HL-60/S4 treated with retinoic acid at 250 ng/mL for 4 days and 3 days (cell line): ENCODE measurements around the gene ANKMY1.

Experiments
- in situ Hi-C: fragments of 300-500 bp; cut with MboI; formaldehyde crosslinking; loops from 2 replicates; pipeline ENCODE4 v1.7.0; 2022; ENCODE audit warnings: low sequenced_read_pairs

ANKMY1 gene

DNA sequence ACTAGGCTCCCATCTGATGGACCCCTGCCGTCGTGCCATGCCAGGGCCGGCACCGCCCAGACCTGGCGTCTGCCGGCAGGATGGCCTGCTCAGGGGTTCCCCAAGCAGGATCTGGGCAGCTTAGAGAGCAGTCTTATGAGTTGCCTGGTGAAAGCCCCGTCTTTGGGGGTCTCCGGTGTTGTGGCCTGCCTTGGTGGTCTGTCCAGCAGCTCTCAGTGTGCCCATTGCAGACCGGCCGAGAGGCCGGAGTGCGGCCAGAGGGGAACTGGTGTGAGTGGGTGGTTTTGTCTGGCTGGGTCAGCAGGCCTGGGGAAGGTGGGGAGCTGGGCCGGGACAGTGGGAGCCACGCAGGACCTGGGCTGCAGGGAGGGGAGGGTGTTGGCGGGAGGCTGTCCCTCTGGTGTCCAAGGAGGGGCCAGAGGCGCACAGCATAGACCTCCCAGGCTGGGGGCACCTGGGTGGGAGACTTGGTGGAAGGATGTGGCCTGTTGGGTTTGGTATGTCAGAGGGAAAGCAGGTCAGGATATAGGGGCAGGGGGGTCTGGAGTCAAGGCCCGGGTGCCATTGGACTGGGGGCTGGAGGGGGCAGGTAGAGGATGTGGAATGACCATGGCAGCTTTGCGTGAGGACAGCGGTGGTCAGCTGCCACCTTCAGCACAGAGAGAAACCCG, 105.9 kb downstream of the ANKMY1 start:
- in situ Hi-C loops, result no loop called here

DNA sequence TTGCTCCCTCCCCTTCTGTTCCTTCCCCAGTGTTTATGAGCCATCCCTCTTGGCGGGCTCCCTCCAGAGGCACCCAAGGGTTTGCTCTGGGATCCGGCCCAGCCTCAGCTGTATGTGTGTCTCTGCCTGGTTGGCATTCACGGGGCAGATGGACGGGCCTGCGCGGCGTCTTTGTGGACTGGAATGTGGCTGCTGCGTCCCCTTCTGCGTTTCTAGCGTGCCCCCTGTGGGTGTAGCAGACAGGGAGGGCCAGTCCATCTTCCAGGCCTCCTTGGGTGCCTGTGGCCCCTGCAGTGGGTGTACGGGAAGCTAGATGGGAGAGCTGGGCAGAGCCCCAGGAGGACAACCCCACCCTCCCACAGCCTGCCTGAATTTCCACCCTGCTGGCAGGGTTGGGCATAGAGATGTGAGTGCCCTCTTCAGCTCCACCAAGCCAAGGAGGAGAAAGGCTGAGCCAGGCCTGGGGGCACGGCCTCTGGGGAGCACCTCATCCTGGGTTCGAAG, 106.6 kb downstream of the ANKMY1 start:
- in situ Hi-C loops, result no loop called here

DNA sequence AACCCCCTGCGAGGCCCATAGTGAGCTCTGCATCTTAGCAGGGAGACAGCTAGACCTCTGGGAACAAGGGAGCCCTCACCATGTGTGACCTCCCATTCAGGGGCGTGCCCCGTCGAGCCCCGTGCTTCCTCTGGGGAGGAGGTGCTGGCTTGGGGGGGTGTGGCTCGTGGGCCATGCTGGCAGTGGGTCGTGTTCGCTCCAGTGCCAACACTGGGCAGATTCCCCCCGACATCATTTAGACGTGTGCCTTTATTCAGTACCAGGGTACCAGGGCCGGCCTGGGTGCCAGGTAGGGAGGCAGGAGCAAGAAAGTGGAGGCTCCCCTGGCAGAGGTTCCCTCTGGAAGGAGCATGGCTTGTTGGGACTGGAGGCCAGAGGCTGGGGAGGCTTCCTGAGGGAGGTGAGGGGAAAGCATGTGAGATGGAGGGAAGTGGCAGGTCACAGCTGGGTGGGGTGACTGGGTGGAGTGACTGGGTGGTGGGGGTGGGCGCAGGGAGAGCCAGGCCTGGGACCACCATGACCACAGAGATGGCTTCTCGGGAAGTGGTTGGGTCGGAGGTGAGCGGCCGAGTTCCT, 107.2 kb downstream of the ANKMY1 start:
- in situ Hi-C loops, result no loop called here

DNA sequence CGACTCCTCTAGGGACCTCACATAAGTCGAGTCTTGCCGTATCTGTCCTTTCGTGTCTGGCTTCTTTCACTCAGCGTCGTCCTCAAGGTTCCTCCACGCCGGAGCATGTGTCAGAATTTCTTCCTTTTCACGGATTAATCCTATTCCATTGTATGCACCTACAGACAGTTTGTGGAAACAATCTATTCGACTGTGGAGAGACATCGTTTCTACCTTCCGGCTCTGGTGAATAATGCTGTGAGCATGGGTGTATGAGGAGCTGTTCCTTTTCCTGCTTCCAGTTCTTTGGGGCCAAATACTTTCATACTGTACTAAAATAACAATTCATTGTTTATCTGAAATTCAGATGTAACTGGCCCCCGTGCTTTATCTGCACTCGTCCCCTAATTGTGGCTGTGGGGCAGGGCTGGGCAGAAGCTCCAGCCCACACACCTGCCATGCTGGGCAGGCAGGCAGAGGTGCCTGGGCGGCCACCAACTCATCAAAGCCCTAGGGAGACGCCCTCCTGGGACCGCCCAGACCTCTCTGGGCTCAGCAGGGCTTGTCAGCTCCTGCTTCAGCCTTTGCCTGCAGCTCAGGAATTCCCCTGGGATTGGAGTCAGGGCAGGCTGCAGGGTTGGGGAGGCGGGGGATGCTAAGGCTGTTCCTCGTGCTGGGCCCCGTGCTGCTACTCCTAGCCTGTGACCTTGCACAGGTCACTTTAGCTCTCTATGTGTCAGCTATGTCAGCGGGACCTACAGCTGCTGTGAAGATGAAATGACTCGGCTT, 107.8 kb downstream of the ANKMY1 start:
- in situ Hi-C loops, result no loop called here

DNA sequence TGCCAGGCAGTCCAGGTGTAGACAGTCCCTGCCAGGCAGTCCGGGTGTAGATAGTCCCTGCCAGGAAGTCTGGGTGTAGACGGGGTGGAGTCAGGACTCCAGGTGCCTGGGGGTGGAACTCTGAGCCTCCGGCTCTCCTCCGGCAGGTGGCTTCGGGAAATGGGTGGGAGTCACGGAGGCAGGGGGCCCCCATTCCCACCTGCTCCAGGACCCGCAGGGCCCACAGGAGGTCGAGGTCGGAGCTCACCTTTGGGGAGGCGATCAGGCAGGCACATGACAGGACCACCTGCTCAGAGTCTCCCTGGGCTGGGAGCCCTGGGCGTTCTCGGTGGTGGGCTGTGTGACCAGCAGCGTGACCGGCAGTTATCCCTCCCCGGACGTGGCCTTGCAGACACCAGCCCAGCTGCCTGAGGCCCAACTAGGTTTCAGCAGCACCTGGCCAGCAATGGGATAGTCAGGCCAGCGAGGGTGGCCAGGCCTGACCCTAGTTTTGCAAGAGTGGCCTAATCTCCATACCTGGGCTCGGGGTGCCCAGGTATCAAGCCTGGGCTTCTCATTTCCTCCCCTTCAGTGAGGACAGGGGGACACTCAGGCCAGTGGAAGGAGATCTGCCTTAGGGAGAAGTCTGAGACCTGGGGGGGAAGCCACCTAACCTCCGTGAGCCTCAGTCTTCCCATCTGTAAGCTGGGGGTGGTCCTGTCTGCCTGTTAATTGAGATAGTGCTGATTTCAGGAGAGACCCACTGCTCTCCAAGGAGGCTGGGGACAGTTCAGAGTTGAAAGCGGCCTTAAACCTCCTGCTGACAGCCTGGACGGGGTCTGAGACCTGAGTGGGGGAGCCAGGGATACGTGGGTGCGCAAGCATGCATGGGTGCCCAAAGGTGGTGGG, 109.2 kb downstream of the ANKMY1 start:
- in situ Hi-C loops, result no loop called here

DNA sequence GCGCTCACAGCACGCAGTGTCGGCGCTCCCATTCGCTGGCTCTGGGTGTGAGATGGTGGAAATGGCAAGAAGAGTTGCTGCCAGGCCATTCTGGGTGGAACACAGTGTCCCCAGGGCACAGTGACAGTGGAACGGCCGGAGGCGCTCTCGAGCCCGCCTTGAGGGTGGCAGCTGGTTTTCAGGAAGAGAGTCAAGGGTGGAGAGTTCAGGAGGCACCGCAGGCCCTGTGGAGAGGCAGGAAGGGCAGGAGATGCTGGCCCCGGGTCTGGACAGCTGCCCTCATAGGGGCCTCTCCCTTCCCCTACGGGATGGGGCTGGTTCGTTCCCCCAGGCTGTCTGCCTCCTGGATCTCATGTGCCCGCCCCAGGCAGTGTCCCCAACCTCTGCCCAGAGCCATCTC, 109.9 kb downstream of the ANKMY1 start:
- in situ Hi-C loops, result no loop called here

DNA sequence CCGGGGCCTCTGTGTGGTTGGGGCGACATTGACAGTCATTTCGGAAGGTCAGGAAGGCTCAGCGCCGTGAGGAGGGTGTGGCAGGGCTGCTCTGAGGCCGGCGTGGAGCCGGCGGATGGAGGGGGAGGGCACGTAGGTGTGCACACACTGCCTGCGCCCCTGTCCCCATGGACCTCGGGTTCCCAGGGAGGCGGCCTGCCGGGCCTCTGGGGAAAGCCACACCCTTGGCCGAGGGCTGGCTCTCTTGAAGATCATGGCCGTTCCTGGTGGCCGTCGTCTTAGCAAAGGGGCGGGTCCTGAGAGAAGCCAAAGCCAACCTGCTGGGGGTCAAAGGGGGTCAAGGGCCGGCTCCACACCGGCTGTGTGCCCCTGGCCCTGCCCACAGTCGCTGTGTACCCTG, 110.5 kb downstream of the ANKMY1 start:
- in situ Hi-C loops, result no loop called here

DNA sequence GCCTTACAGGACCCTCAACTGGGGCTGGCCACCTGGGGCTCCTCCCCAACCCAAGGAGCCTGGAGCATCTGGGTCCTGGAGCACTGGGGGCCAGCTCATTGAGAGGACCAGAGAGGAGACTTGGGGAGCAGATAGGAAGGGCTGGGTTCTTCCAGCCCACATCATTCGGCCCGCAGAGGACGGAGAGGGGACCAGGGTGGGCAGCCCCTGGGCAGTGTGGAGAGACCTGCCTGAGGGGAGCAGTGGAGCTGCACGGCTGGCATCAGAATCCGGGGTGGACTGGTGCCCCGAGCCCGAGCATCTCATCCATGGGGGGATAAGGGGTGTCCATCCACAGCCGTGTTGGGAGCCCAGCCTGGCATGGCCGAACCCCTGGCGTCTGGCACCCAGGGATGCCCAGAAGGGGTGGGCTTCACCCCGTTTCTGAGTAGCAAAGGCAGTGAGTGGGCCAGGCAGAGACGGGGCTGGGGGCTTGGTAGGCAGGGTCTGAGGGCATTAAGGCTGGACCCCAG, 111.1 kb downstream of the ANKMY1 start:
- in situ Hi-C loops, result no loop called here

DNA sequence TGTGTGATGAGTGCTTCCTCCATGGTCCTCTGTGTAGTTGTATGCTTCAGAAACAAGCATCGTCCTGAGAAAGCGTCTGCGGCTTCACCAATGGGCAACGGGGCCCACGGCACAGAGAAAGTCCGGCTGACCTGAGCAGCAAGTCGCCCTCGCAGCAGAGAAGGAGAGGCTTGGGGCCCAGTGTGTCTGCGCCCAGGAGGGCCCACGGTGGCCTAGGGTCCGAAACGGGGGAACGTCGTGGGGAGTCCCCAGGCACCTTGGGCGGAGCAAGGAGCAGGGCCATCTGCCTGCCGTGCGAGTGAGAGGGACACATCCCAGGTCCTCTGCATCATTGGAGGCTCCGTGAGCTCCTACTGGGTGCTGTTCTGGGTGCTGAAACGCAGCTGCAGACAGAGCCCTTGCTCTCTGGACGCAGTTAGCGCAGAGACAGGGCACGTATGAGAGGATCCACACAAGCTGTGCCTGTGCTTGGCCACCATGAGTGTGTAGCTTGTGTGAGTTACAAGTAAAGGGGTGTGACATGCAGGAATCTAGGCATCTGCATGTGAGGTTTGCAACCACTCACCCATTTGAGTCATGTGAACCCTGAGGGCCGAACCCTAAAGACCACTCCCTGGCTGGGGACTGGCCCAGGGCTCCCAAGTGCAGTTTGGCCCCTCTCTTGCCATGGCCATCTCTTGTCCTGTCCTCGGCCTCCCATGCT, 111.7 kb downstream of the ANKMY1 start:
- in situ Hi-C loops, result no loop called here

DNA sequence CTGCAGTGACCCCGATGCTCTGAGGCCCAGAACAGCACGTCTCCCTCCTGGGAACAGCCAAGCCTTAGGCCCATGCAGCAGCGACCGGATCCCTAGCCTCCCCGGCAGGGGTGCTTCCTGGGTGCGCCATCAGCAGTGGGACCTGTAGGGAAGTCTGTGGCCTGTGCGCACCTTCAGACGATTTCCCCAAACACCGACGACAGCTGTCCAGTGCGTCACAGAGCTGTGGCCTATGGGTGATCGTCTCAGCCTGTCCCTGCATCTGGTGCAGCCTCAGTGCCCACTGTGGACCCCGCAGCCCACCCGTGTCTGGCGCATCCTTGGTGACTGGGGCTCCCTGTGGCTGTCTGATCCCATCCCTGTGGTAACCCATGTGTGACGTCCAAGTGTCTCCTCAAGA, 113.3 kb downstream of the ANKMY1 start:
- in situ Hi-C loops, result no loop called here

DNA sequence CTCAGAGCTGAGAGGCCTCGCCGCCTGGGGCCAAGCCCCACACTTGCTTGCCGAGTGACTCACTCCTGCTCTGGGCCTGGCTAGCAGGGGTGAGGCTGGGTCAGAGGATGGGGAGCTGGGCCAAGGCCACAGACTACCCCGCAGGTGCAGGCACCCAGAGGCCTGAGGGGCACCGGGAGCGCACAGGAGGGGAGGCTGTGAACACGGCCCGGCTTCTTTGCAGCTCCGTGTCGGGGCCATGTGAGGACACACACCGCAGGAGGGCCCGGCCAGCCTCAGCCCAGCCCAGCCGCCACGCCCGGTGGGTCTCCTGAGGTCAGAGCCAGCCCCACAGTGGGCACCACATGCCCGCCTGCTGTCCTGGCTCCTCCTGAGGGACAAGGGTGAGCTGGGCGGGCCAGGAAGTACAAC, 113.9 kb downstream of the ANKMY1 start:
- in situ Hi-C loops, result no loop called here

DNA sequence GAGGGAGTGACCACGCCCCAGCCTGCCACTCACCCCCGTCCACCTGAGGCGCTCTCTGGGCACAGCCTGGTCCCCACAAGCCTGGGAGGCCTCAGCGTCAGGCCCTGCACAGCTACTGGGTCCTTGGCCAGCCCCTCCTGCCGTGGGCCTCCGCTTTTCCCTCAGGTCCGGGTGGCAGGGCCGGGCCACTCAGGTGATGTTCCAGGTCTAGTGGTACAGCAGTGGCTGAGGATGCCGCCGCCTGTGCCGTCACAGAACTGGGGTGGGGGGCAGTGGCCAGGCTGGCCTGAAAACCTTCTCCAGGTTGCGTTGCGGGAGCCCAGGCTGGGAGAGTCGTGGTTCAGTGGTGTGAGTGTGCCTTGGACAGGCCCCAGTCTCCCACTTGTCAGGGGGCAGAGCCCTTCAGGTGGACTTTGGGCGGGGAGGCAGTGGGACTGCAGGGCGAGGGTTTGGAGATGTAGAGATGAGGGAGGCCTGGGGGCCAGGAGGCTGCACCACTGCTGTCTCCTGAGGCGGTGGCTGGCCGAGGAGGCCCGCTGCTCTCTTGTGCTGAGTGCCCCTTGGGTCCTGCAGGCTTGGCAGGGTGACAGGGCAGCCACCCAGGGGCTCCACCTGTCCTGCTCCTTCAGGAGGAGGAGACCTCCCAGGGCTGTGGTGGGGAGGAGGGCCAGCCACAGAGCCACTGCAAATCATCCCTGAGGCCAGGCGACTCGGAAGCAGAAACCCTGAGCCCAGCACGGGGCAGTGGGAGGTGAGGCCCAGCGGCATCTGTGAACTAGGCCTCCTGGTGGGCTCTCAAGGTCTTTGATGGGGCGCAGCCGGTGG, 114.7 kb downstream of the ANKMY1 start:
- in situ Hi-C loops, result no loop called here

DNA sequence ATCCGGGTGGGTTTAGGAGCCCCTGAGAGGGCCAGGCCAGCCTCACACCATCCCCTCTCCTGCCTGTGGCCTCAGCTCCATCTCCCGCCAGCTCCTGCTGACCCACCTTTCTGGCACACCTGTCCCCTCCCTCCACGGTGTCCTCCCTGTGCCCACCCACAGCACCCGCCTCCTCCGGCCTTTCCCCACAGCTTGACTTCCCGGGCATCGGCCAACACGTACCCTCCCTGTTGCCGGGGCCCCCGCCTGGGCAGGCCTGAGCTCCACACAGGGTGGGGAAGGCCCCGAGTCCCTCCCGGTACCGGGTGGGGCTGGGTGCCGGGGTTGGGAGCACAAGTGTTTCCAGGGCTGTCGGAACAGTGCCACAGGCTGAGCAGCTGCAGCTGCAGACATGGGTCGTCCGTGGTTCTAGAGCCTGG, 115.8 kb downstream of the ANKMY1 start:
- in situ Hi-C loops, result no loop called here

DNA sequence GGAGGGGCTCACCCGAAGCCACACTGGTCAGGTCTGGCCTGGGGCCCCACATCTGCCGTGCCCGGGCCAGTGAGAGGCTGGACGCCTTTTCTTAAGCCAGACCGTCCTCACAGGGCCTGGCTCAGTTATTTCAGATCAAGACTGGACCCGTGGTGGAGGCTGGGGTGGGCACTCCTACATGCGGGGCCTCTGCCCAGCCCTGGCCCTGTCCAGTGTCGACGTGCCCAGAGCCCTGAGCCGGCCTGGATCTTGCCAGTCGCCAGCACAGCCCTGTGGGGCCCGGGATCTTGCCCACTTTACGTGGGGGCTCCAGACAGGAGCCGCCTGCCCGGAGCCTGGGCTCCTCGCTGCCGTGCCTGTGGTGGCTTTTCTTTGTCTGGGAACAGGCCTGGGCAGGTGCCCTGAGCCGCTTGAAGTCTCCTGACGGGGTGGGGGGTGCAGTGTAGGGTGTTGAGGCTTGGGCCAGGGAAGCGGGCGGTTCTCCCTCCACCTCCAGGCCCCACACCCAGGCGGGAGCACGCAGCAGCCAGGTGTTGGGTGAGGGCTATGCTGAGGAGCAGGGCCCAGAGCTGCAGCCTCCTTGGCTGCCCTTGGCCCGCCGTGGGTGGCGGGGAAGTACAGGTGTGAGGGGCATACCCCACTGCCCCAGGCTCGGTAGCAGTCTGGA, 116.3 kb downstream of the ANKMY1 start:
- in situ Hi-C loops, result no loop called here

DNA sequence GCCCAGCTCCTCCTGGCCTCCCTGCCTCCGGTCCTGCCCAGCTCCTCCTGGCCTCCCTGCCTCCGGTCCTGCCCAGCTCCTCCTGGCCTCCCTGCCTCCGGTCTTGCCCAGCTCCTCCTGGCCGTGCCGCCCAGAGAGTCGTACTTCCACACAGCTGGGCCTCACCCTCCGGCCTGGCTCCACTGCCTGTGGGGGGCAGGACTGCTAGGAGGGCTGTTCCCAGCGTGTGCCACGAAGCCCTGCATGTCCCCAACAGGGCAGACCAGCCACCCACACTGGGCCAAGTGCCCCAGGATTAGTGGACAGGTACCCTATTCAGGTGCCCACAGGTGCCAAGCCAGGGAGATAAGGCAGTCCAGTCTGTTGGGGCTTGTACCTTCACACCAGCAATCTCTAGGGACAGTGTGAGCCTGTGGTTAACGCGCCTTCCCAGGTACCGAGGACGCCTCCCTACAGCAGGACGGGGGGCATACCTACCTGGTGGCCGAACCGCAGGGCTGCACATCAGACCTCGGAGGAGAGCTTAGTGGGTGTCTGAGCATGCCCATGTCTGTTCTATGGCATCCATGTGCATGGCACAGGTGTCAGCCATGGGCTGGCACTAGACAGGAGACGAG, 117.0 kb downstream of the ANKMY1 start:
- in situ Hi-C loops, result no loop called here

DNA sequence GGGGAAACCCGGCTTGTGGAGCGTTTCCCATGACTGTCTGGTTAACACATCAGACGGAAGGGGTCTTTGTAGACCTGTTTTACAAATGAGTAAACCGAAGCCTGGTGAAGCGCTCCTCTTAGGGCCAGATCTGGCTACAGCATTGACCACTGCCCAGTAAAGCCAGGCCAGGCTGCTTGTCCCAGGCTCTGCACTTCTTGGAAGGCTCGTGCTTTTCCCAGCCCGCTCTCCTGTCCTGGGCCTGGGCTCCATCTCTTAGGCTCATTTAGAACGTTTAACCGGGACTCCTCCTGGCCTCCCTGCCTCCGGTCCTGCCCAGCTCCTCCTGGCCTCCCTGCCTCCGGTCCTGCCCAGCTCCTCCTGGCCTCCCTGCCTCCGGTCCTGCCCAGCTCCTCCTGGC, 117.5 kb downstream of the ANKMY1 start:
- in situ Hi-C loops, result no loop called here

DNA sequence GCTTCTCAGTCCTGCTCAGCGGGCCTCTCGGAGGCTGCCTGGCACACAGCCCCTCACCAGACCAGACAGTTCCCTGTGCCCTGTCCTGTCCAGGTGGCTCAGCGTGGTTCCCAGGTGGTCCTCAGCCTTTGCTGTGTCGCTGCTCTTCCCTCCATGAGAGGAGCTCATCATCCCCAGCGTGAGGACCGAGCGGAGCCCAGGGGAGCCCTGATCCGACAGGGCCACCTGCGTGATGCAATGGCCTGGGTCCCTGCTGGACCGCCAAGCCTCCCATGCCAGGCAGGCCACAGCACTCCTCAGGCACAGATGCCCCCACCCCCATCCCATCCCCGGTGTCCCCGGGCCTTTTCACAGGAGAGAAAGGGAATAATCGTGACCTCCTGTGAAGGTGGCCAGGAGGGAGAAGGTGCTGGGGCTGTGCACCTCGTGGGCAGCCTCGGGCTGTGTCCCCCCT, 118.1 kb downstream of the ANKMY1 start:
- in situ Hi-C loops, result no loop called here
